GM08714 (cell line): ENCODE results near the gene ARF5.
"Not testable (repeated sequence)": the region's sequence is repeated elsewhere in the genome, so short reads cannot be mapped to it uniquely, and the experiment has no call there.

Experiments used
- H3K4me3 ChIP-seq: fragments of 200-500 bp; sonication (Bioruptor generic); 2 replicates; pipeline ENCODE4 v1.5.1; 2014; ENCODE audit warnings: mild to moderate bottlenecking, low read length, inconsistent platforms
- ZNF274 ChIP-seq: IDR thresholded peaks from 2 replicates; pipeline ENCODE4 v1.6.1; 2012; ENCODE audit warnings: mild to moderate bottlenecking, low read depth, low read length

Gene ARF5

GRCh38 chr7:127588019-127588696, at the start of gene ARF5:
ARF5 (plus strand) TSS chr7:127588411; CDS start chr7:127588499, 88 bp downstream.
- no peak for TF ChIP-seq ZNF274
- peak within 1 kb of the TSS; percentile 73 for H3K4me3 ChIP-seq

DNA sequence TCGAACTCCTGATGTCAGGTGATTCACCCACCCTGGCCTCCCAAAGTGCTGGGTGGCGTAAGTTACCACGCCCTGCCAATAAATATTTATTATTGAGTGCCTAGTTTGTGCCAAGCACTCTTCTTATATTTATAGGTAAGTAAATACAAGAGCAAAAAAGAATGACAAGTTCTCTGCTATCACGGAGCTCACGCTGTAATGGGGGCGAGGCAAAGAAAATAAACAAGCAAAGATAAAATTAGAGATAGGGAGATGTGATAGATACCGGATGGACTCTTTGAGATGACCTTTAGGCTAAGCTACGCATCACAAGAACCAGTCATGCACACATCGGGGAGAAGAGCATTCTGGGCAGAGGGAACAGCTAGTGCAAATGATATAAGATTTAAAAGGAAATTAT, 49.1 kb upstream of the ARF5 start:
- H3K4me3 ChIP-seq = no peak overlapping the region
- no peak for TF ChIP-seq ZNF274

DNA sequence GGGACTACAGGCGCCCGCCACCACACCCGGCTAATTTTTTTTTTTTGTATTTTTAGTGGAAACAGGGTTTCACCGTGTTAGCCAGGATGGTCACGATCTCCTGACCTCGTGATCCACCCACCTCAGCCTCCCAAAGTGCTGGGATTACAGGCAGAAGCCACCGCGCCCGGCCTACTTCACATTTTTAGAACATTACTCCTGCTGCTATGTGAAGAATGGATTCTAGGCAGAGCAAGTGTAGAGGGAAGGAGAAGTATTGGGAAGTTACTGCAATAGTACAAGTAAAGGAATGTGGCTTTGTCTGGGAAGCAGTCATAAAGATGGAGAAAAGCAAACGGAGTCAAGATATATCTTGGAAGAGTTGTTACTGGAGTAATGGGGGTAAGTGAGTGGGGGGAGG, 47.8 kb upstream of the ARF5 start:
- H3K4me3 ChIP-seq = not testable (repeated sequence)

GRCh38 chr7:127541548-127541947, 46.7 kb upstream of the ARF5 start:
- no peak for TF ChIP-seq ZNF274
- H3K4me3 ChIP-seq = no peak overlapping the region

DNA sequence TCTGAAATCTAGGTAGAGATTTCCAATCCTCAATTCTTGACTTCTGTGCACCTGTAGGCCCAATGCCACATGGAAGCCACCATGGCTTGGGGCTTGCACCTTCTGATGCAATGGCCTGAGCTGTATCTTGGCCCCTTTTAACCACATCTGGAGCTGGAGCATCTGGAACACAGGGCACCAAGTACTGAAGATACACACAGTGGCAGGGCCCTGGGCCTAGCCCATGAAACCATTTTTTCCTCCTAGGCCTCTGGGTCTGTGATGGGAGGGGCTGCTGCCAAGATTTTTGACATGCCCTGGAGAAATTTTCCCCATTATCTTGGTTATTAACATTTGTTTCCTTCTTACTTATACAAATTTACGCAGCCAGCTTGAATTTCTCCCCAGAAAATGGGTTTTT, 41.9 kb upstream of the ARF5 start:
- no peak for TF ChIP-seq ZNF274
- no peak overlapping the region for H3K4me3 ChIP-seq

DNA sequence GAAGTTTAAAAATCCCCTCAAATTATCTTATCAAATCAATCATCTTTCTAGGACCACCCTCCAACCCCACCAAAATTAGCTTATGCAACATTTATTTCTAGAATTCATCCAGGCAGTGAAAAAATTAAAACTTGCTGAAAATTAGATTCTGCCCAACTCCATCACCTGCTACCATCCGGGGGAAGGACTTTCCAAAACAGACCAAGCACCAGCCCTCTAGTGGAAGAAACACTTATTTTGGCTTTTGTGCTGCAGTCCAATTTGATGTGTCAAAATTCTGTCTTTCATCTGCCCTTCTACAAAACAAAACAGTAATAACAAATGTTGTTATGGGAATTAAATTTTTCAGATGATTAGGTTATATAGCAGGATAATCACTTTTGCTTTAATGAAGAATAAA, 38.0 kb upstream of the ARF5 start:
- no peak overlapping the region for H3K4me3 ChIP-seq
- TF ChIP-seq ZNF274 = no peak

DNA sequence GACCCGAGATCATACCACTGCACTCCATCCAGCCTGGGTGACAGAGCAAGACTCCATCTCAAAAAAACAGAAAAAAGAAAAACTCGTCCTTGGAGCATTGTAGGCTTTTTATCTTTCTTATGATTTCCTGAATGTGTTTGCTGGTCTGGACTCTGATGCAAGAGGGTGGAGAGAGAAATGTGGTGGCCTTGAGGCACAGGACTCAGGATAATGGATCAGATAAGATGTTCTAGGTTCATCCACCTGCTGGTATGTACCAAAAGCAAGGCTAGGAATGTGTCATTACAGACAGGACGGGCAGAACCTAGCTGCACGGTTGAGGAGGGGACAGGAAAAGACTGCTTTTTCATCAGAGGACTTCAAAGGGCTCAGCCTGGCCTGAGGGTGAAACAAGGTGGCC, 36.3 kb upstream of the ARF5 start:
- no peak for TF ChIP-seq ZNF274
- no peak overlapping the region for H3K4me3 ChIP-seq

DNA sequence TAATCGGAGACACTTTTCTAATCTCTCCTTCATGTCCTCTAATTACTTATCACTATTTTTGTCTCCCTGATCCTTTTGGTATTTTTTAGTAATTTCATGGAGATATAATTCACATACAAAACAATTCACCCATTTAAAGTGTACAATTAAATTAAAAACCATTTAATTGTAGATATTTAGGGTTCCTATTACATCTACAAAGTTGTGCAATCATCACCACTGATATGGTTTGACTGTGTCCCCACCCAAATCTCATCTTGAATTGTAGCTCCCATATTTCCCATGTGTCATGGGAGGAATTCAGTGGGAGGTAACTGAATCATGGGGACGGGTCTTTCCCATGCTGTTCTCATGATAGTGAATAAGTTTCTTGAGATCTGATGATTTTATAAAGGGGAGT, 31.8 kb upstream of the ARF5 start:
- H3K4me3 ChIP-seq = no peak overlapping the region
- no peak for TF ChIP-seq ZNF274

DNA sequence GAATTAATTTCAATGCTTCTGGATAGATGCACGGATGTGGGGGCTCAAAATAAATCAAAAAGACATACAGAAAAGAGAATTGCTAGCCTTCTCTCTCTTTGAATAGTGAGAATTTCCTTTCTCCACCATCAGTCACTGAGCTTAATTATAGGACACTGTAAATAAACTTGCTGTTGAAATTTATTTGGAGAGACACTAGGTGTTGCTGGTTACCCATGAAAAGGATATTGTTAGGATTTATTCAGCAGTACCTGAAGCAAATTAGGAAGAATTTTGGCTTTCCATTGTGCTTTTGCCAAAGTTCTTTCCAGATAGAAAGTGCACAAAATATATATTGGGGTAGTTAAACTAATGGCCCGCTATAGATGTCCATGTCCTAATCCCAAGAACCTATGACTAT, 30.4 kb upstream of the ARF5 start:
- no peak for TF ChIP-seq ZNF274
- H3K4me3 ChIP-seq = no peak overlapping the region

DNA sequence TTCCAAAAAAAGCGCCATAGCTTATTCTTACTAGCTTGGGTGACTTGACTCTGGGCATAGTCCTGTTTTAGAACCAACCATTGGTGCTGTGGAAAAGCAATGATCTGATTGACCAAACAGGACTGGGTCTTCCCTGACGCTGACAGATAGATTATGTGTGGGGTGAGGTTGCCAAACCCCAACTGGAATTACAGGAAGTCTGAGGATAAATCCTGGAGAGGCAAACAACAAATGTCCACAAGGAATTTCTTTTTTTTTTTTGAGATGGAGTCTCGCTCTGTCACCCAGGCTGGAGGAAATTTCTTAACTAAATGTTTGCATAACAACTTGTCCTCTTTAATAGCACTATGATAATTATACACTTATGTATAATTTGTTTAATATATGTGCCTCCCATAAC, 22.0 kb upstream of the ARF5 start:
- H3K4me3 ChIP-seq = no peak overlapping the region
- TF ChIP-seq ZNF274 = no peak

DNA sequence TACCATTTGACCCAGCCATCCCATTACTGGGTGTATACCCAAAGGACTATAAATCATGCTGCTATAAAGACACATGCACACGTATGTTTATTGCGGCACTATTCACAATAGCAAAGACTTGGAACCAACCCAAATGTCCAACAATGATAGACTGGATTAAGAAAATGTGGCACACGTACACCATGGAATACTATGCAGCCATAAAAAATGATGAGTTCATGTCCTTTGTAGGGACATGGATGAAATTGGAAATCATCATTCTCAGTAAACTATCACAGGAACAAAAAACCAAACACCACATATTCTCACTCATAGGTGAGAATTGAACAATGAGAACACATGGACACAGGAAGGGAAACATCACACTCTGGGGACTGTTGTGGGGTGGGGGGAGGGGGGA, 20.2 kb upstream of the ARF5 start:
- H3K4me3 ChIP-seq = not testable (repeated sequence)

- no peak overlapping the region for H3K4me3 ChIP-seq
- no peak for TF ChIP-seq ZNF274
Measured at GRCh38 chr7:127571741-127572505, 16.3 kb upstream of the ARF5 start.

DNA sequence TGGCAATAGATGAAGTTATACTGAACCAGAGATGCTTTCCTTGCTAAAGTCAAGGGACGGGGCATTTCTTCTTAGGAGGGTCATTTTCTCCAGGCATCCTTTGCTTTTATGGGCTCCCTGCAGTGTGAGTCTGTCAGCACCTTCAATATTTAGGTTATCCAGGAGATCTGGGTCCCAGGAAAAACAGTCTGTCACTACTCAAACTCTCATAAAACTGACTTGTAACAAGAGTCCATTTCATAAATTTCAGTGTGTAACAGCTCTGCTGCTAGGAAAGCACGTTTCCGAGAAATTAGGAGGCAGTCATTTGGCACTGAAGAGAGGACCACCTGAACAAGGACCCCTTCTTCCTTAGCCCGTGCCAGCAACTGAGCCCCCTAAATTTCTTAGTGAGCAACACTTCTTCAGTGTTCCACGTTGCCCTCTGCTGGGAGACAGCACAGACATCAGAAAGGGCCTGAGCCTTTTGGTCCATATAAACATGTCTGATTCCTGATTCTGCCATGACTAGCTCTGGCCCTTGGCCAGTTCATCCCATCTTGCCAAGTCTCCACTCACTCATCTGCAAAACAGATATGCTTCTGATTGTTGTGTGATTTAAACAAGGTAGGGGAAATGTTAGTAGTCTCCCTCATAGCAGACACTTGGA, 10.1 kb upstream of the ARF5 start:
- no peak for TF ChIP-seq ZNF274
- no peak overlapping the region for H3K4me3 ChIP-seq

GRCh38 chr7:127578711-127579275, 9.4 kb upstream of the ARF5 start:
- TF ChIP-seq ZNF274 = no peak
- no peak overlapping the region for H3K4me3 ChIP-seq

GRCh38 chr7:127580612-127581011, 7.6 kb upstream of the ARF5 start:
- no peak for TF ChIP-seq ZNF274
- H3K4me3 ChIP-seq = no peak overlapping the region
